Adipocyte (in vitro differentiated cells): Measurements from ENCODE around the gene CHD9.

ENCODE experiments used
- DNase-seq: peaks from one replicate; pipeline ENCODE4 v3.0.0-alpha.2; 2015; ENCODE audit warnings: low read depth
- H3K27me3 ChIP-seq: replicated peaks from 2 replicates; pipeline ENCODE4 v1.7.0; 2013; ENCODE audit warnings: mild to moderate bottlenecking, low read length, moderate library complexity; ENCODE audit not compliant: control insufficient read depth, insufficient read depth
- H3K36me3 ChIP-seq: 2 replicates; pipeline ENCODE4 v1.7.0; 2013; ENCODE audit warnings: low read length, mild to moderate bottlenecking, moderate library complexity; ENCODE audit not compliant: control insufficient read depth, insufficient read depth, severe bottlenecking
- H3K4me1 ChIP-seq: 2 replicates; pipeline ENCODE4 v1.7.0; 2013; ENCODE audit warnings: mild to moderate bottlenecking, low read length, moderate library complexity; ENCODE audit not compliant: control insufficient read depth, insufficient read depth
- H3K4me3 ChIP-seq: 2 replicates; pipeline ENCODE4 v1.7.0; 2013; ENCODE audit warnings: mild to moderate bottlenecking, low read length, moderate library complexity
- H3K9ac ChIP-seq: 2 replicates; pipeline ENCODE4 v1.7.0; 2013; ENCODE audit warnings: mild to moderate bottlenecking, low read length, moderate library complexity
- H3K9me3 ChIP-seq: 2 replicates; pipeline ENCODE4 v1.7.0; 2013; ENCODE audit warnings: mild to moderate bottlenecking, low read length, moderate library complexity; ENCODE audit not compliant: control insufficient read depth

CHD9 gene

GRCh38 chr16:53150769-53151168 lies 96.0 kb downstream of the CHD9 start:
- Histone ChIP-seq H3K9ac (no peak overlapping the region), H3K4me1 (peaks cover 10% of the 10 kb centered on the region), H3K36me3 (peaks cover 24% of the 10 kb centered on the region), H3K4me3 (no peak overlapping the region), H3K9me3 (peaks cover 18% of the 10 kb centered on the region), H3K27me3 (no peaks in the 10 kb centered on the region)
- DNase-seq: no peak

- Histone ChIP-seq H3K4me3 (no peak overlapping the region), H3K9ac (no peak overlapping the region), H3K36me3 (peaks cover 40% of the 10 kb centered on the region), H3K27me3 (no peaks in the 10 kb centered on the region), H3K9me3 (peaks cover 18% of the 10 kb centered on the region), H3K4me1 (peaks cover 17% of the 10 kb centered on the region)
- DNase-seq: no peak
Measured at GRCh38 chr16:53152329-53152728, 97.5 kb downstream of the CHD9 start.

- Histone ChIP-seq H3K4me1 (peaks cover 17% of the 10 kb centered on the region), H3K9me3 (peaks cover 18% of the 10 kb centered on the region), H3K9ac (no peak overlapping the region), H3K27me3 (no peaks in the 10 kb centered on the region), H3K4me3 (no peak overlapping the region), H3K36me3 (peaks cover 47% of the 10 kb centered on the region)
- DNase-seq: no peak
Measured at GRCh38 chr16:53153130-53153529, 98.3 kb downstream of the CHD9 start.

- Histone ChIP-seq H3K4me3 (no peak overlapping the region), H3K27me3 (no peaks in the 10 kb centered on the region), H3K9ac (no peak overlapping the region), H3K4me1 (peaks cover 17% of the 10 kb centered on the region), H3K36me3 (peaks cover 43% of the 10 kb centered on the region), H3K9me3 (peaks cover 18% of the 10 kb centered on the region)
- no peak for DNase-seq
Measured at GRCh38 chr16:53154513-53154912, 99.7 kb downstream of the CHD9 start.

- H3K9me3 ChIP-seq: peaks cover 2% of the 10 kb centered on the region
- H3K4me3 ChIP-seq: no peak overlapping the region
- peak; percentile 37 for DNase-seq
- peaks cover 17% of the 10 kb centered on the region for H3K4me1 ChIP-seq
- no peaks in the 10 kb centered on the region for H3K27me3 ChIP-seq
- H3K9ac ChIP-seq: no peak overlapping the region
- H3K36me3 ChIP-seq: peaks cover 40% of the 10 kb centered on the region
Measured at GRCh38 chr16:53156516-53156915, 101.7 kb downstream of the CHD9 start.

GRCh38 chr16:53159781-53160436 lies 105.1 kb downstream of the CHD9 start:
- peaks cover 7% of the 10 kb centered on the region for H3K4me1 ChIP-seq
- no peaks in the 10 kb centered on the region for H3K9me3 ChIP-seq
- no peak overlapping the region for H3K9ac ChIP-seq
- H3K36me3 ChIP-seq: peaks cover 66% of the 10 kb centered on the region
- H3K4me3 ChIP-seq: no peak overlapping the region
- DNase-seq: peak; percentile 83
- no peaks in the 10 kb centered on the region for H3K27me3 ChIP-seq

- Histone ChIP-seq H3K9ac (no peak overlapping the region), H3K4me1 (peaks cover 28% of the 10 kb centered on the region), H3K27me3 (no peaks in the 10 kb centered on the region), H3K36me3 (peaks cover 35% of the 10 kb centered on the region), H3K4me3 (no peak overlapping the region), H3K9me3 (no peaks in the 10 kb centered on the region)
- peak; percentile 13 for DNase-seq
Measured at GRCh38 chr16:53166099-53166498, 111.3 kb downstream of the CHD9 start.

GRCh38 chr16:53168744-53169143 lies 114.0 kb downstream of the CHD9 start:
- no peak overlapping the region for H3K9ac ChIP-seq
- no peak overlapping the region for H3K4me3 ChIP-seq
- DNase-seq: no peak
- H3K36me3 ChIP-seq: peaks cover 12% of the 10 kb centered on the region
- H3K27me3 ChIP-seq: no peaks in the 10 kb centered on the region
- H3K9me3 ChIP-seq: no peaks in the 10 kb centered on the region
- peaks cover 28% of the 10 kb centered on the region for H3K4me1 ChIP-seq

GRCh38 chr16:53172517-53172916 lies 117.7 kb downstream of the CHD9 start:
- Histone ChIP-seq H3K27me3 (no peaks in the 10 kb centered on the region), H3K36me3 (peaks cover 31% of the 10 kb centered on the region), H3K9me3 (no peaks in the 10 kb centered on the region), H3K9ac (no peak overlapping the region), H3K4me3 (no peak overlapping the region), H3K4me1 (peaks cover 15% of the 10 kb centered on the region)
- no peak for DNase-seq

- H3K4me3 ChIP-seq: no peak overlapping the region
- H3K27me3 ChIP-seq: no peaks in the 10 kb centered on the region
- H3K36me3 ChIP-seq: peaks cover 36% of the 10 kb centered on the region
- peaks cover 16% of the 10 kb centered on the region for H3K4me1 ChIP-seq
- H3K9ac ChIP-seq: no peak overlapping the region
- DNase-seq: no peak
- no peaks in the 10 kb centered on the region for H3K9me3 ChIP-seq
Measured at GRCh38 chr16:53175118-53175517, 120.3 kb downstream of the CHD9 start.

- H3K4me3 ChIP-seq: no peak overlapping the region
- no peaks in the 10 kb centered on the region for H3K27me3 ChIP-seq
- no peaks in the 10 kb centered on the region for H3K9me3 ChIP-seq
- H3K36me3 ChIP-seq: peaks cover 37% of the 10 kb centered on the region
- H3K9ac ChIP-seq: no peak overlapping the region
- peaks cover 8% of the 10 kb centered on the region for H3K4me1 ChIP-seq
- no peak for DNase-seq
Measured at GRCh38 chr16:53176434-53176833, 121.6 kb downstream of the CHD9 start.

GRCh38 chr16:53183442-53183841 lies 128.7 kb downstream of the CHD9 start:
- peak; percentile 15 for DNase-seq
- H3K9me3 ChIP-seq: no peaks in the 10 kb centered on the region
- H3K27me3 ChIP-seq: no peaks in the 10 kb centered on the region
- no peak overlapping the region for H3K4me3 ChIP-seq
- H3K9ac ChIP-seq: no peak overlapping the region
- peaks cover 45% of the 10 kb centered on the region for H3K36me3 ChIP-seq
- H3K4me1 ChIP-seq: no peaks in the 10 kb centered on the region
